Activated CD4-positive, alpha-beta T cell treated with anti-CD3 and anti-CD28 coated beads, Interleukin-2, amount 50 U/mL, for 48 hours (primary cell): ENCODE measurements around the gene ATP10A.

Experiments
- DNase-seq, 2 experiments: peaks; one replicate each; pipeline ENCODE4 v3.0.0-alpha.2; 2020

ATP10A gene

DNA sequence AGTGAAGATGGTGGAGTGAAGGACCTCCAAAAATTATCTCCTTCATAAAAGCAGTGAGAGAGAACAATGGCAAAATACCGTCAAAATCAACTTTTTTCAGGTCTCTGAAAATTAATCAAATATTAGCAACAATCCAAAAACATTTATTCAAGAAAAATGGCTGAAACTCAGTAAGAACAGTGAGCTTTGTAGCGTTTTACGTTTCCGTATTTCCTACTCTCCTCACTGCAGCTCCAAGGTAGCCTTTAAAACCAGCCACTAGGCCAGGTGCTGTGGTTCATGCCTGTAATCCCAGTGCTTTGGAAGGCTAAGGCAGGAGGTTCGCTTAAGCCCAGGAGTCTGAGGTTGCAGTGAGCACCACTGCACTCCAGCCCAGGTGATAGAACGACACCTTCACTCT, 38.5 kb downstream of the ATP10A start:
- no peak for DNase-seq

DNA sequence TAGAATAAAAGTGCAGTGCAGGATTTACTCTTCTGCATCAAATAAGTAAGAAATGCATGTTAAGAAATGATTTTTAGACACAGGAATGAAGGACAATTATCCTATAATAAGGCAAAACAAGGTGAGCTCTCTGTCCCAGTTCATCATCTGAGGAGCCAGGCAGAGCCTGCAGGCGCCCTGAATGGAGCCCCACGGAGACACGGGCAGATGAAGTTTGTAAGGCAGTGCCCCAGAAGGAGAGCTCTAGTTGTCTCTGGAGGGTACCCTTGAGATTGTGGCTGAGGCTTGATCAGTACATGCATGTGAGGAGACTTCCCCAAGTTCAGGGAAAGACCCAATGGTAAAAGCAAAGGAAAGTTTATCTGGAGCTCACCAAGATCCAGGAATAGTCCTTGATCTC, 50.3 kb downstream of the ATP10A start:
- DNase-seq: no peak

DNA sequence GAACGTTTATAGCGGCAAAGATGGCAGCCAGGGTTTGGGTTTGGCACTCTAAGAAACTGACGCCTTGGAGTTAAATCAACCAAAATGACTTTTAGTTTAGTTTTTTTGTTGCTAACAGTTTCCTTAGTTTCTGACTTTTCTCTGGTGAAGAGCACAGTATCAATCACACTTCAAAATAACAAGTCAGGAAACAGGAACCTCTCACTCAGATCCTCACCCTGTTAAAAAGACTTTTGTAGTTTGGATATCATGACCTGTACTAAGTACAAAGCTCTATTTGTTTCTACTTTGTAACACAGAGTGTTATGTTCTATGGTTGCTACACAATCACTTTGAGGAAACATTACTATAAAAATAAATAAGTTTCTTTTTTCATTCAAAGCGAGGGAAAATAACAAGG, 51.1 kb downstream of the ATP10A start:
- no peak for DNase-seq

DNA sequence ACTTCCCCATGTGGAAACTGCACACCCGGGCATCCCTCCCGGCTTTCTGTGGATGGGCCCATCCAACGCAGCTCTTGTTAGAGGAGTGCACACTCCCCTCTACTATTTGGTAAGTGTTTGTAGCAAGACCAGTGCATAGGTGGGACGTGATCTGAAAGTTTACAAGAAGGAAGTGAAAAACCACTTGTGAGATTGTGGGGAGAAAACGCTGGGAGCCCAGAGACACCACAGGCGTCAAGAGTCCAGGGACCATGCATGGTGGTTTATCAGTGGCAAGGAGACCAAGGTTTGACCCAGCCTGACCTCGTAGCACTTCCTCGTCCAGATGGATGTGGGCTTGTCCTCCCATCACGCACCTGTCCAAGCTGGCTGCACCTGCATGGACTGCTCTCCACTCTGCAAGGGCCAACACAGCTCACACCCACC, 51.6 kb downstream of the ATP10A start:
- DNase-seq: no peak

DNA sequence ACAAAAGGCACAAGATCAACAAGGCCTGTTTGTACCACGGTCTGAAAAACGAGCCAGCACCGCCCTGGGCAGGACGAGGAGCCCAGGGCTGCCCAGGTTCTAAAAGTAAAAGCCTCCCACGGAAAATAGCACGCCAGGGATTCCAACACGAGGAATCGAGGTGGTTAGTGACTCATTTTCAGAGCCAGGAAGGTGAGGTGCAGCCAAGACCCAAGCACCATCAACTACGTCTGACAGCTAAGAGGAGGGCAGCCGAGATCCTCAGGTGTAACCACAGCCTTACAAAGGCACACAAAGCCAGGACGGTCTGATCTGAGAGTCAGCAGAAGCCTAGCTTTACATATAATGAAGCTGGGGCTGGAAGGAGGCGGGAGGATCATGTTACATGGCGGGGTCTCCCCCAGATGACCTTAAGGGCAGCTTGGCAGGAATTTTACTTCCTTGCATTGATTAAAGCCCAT, 52.5 kb downstream of the ATP10A start:
- no peak for DNase-seq

DNA sequence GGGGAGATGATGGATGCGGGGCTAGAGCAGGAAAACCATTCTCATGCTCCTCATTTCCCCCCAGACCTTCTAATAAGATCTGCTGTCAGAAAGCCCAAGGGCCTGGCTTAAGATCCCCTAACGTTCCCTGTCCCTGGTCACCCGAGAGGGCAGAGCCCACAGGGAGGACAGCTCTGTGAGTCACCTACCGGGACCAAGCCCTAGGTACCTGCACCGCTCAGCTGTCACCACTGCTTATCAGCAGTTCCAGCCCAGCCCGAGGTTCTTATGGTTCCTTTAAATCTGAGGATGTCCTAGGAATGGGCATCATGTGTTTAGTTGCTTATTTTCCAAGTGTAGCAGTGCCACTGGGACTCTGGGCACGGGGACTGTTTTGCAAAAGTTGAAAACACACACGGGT, 53.0 kb downstream of the ATP10A start:
- DNase-seq: no peak

DNA sequence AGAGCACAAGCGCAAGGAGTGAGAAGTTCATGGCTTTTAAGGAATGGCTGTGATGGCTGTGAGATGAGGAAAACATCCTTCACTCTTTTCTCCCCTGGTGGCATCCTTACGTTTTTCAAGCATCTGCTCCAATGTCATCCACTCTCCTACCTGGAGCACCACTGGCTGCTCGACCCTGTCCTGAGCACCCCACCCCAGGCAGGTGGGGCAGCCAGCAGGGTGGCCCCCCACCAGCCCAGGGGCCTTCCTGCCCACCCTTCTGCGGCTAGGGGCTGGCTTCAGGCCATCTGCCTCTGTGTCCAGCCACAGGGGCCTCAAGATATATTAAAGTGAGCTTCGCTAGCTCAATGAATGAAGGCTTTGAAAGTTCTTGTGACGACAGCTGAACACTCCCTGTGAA, 56.1 kb downstream of the ATP10A start:
- no peak for DNase-seq

DNA sequence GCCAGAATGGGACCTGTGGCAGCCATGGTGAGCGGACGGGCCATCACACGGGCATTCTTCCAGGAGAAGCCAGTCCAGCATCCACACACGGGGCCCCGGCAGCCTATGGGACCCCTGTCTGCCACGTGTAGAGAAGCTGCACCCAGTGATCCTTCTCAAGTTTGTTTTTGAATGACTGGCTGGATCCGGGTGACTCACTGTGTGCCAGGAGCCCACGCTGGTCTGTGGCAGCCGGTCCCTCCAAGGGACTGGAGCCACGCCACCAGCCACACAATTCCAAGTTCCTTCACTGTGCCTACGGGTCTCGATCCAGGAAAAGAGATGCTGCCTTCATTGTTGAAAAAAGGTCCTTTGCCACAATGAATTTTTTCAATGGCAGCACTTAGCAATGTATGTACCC, 58.1 kb downstream of the ATP10A start:
- no peak for DNase-seq

DNA sequence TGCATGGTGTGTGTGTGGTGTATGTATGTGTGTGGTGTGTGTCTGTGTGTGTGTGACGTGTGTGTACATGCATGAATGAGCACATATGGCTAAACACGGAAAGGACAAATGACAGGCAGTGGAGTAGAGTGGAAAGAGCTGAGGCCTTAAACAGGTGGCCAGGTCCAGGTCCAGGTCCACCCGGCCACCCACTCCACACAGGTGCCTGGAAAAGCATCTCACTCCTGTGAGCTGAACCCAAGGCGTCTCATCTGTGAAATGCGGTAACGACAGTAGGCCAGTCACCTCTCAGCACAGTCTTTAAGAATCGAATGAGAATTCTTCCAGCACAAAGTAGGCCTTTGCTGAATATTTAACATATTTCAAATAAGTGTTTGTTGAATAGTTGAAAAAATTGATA, 58.7 kb downstream of the ATP10A start:
- no peak for DNase-seq

DNA sequence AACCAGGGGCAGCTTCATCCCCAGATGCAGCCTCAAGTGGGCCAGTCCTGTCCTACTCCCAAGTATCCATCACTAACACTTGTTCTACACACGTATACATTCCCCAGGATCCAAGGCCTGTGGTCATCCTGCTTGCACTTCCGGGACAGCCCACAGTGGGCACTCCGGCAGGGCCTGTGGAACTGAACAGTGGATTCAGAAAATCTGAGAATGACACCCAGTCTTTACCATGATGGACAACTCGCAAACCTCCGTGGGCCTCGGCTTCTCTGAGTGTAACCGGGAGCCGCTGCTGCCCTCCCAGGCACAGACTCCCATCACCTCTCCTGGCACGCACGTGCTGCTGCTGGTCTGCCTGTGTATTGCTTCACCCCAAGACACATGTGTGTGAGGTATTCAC, 59.6 kb downstream of the ATP10A start:
- no peak for DNase-seq

DNA sequence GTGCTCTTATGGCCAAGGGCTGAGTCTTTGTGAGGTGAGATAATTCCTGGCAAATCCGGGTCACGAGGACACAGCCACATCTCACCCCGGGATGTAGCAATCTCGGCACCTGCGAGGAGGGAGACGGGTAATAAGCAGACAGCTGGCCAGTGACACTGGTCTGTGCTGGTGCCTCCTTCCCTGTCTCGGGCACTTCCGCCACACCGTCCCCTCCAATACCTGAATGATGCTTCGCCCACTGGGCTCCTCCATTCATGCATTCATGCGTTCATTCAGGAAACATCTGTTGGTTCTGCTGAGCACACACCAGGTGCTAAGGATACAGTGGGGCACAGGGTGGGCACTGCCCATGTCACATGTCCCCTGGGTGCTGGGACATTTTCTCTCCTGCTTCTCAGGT, 60.1 kb downstream of the ATP10A start:
- no peak for DNase-seq

DNA sequence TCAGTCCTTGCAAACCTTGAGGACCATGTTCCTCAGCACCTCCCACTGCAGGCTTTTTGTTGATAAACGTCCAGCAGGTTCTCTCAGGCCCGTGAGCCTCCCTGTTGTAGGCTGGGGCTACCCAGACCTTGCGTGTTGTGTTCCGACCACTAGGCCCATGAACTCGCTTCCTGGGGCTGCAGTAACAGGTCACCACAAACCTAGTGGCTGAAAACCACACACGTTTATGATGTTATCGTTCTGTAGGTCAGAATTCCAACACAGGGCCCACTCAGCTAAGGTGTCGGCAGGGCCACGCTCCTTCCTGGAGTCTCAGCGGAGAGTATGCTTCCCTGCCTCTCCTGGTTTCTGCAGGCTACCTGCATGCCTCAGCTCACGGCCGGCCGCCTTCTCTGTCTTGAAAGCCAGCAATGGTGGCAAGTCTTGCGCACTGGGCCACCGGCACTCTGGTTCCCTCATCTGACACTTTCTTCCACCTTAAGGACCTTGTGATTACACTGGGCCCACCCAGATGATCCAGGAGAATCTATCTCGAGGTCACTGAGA, 60.8 kb downstream of the ATP10A start:
- DNase-seq: no peak

DNA sequence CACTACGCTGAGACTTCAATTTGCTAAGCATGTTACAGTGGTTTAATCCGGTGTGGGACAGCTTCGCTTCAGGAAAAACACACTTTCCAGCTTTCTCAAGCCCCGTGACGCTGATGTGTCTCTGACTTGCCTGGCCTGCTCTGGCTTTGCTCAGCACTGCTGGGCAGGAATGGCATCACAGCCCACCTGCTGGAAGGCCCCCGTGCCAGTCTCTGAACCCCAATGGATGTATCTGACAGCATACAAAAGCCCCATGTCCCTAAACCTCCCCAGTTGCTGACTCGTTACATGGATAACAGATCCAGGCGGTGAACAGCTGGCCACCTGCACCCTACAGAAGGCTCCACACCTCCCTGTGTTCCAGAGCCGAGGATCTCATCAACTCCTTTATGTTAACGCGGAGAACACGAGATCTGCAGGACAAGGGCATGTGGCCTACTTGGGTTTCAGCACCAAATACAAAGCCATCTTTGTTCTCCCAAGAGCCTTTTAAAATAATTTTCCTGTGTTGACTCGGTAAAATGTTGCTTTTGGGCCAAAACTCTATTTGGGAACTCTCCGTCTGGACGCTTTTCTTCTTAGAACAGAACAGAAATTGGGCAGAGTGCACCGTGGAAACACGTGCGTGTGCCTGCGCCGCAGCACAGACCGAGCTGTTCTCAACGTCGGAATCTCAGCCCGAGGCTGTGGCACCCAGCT, 61.4 kb downstream of the ATP10A start:
- no peak for DNase-seq

DNA sequence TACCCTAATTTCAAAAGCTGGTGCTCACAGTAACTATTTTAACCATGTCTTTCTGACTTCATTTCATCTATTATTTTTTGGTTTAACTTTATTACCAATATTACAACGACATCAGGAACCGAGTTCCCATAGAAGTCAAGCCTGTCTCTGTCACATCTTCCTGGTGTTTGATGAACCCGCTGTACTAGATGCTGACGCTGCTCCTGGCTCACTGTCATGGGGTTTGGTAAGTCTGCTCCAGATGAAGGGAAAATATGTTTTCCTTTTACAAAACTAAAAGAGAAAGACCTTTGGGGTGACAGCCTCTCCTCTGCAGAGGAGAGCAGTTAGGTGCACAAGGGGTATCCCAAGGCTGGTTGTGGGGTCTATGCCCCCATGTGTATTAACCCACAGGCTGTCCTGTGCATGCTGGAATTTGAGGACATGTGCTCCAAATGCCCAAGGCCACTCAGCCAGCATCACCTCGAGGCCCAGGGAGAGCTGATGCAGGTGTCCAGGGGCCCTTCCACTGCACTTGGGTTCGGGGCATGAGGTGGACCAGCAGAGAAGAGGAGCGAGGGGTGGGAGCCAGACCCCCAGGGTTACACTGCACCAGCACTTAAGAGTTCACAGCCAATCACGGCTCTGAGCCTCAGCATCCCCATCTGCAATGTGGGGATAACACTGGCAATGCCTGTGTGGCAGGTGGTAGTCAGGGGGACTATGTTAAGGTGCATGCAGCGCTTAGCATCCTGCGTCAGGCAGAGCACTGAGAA, 62.2 kb downstream of the ATP10A start:
- DNase-seq: no peak

DNA sequence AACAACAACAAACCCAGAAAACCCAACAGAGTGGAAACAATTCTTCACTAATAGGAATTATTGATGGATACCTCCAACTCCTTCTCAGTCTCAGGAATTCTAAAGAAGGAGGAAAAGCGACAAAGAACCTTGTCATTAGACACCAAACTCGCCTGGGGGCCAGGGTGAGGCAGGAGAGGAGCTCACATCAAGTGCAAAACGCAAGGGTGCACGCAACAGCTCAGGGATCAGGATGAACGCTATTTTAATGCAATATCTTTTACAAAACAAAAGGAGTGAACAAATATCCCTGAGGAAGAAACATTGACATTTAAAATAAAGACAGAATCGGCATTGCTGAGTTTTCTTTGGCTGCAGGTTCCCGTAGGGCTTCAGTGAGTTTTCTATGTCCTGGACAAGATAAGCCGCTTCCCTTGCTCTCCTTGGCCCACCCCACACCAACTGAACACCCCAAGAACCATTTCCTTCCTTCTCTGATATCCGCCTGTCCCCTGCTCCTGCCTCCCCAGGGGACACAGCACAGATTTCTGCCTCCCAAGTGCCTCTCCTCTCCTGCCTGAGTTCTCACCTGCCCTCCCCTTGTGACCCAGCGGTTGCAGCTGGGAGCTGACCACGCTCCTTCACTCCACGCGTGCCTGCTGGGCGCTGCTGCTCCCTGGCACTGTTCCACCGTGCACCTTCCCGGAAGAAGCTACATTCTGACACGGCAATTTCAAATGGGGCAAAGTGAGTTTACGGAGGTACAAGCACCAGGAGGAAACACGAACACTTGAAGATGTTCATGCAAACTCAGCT, 63.0 kb downstream of the ATP10A start:
- no peak for DNase-seq

DNA sequence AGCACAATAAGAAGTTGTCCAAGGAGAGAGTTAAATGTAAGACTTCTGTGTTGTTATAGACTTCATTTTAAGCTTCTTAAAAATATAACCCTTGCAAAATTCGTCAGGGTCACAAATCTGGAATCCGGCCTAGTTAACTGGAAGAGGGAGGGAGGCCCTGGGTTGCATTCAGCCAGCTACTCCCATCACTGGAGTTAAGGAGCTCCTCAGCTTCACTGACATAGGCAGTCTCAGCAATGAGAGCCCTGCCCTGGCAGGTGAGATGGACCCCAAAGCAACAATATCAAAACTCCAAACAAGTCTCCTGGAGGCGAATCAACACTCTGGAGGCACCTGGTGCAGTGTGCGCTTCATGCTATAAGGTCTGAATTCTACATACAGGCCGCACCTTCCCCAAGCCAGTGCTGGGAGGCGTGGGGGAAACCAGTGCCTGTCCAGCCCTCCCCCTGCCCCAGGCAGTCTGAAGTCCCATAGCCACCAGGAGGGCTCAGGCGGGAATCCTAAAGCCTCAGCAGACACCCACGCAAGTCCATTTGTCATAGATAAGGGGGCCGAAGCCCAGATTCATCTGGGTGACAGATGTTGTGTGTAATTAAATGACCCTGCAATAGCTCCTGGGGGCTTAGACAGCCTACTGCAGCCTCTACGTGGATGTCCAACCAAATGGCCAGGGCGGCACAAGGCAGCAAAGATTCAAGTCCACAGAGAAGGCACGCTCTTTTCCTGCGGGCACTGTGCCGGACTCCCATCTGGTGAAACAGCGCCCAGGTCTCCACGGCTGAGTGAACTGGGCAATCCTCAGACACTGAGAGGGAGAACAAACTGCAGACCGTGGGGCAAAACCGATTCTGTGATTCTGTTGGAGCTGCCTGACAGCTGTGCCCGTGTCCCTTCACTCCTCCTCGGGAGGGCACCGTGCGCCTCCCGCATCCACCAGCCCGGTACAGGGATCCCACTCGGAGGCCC, 64.9 kb downstream of the ATP10A start:
- DNase-seq: no peak

DNA sequence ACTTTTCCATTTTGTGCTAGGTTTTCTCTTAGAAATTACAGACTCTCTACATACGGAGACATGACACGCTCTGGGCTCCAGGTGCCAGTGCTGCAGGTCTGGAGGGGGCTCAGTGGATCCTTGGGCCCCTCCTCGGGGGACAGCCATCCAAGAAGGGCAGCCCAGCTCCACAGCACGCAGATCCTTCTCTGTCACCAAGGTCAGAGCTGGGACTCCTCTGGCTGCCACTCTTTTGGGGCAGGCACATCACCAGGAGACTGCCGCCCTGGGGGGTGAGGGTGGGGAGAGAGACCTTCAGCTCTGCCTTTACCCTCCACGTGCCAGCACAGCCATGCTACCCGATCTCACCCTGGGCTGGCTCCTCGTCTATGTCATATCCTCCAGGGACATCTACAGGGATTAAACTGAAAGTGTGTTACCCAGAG, 65.6 kb downstream of the ATP10A start:
- no peak for DNase-seq

DNA sequence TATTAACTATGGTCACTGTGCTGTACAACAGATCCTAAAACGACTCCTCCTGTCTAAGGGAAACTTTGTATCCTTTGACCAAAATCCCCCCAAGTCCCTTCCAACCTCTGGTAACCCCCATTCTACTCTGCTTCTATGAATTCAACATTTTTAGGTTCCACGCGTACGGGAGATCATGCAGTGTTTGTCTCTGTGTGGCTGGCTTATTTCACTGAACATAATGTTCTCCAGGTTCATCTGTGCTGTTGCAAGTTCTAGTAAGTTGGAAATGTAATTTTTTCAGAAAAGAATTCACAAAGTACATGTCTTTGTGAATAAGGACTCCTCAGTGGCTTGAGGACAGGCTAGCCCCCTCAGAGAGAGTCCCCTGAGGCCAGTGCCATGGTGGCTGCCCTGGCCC, 66.1 kb downstream of the ATP10A start:
- no peak for DNase-seq

DNA sequence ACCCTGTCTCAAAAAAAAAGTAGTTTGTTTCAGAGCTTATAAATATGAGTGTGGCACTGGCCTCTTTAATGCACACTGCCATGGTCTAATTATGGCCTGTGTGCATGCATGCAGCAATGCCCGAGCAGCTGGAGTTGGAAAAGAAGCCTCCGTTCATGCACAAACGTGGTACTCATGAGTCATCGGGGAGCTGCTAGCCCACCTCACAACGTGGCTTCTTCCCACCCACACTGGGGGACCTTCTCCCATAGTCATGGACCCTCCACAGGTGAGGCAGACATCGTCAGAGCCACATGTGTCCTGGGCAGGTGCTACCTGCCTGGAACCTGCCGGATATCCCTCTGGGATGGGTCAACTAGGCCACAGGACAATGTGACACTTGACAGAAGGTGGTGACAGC, 66.7 kb downstream of the ATP10A start:
- no peak for DNase-seq

DNA sequence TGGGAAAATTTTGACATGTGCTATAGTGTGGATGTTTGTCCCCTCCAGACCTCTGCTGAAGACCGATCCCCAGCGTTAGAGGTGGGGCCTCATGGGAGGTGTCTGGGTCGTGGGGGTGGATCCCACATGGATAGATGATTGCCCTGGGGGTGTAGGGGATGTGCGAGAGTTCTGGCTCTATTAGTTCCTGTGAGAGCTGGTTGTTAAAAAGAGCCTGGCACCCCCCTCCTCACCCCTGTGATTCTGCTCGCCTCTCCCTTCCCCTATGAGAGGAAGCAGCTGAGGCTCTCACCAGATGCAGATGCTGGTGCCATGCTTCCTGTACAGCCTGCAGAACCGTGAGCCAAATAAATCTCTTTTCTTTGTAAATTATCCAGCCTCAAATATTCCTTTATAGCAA, 67.4 kb downstream of the ATP10A start:
- no peak for DNase-seq

DNA sequence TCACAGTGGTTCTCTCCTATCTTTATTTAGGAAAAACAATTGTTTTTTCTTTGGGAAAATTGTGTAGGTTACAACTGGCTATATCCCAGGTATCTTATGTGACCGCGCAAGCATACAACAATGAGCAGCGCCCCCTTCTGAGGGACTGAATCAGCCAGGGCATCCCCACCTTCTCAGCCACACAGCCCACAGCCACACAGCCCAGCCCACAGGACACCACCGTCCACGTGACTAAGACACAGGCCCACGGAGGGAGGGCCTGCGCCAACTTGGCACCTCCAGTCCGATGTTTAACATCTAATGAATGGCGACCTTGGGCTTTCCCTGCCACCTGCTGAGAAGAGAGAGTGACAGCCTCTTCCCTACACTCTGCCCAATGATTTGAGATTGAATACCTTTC, 68.1 kb downstream of the ATP10A start:
- DNase-seq: no peak

DNA sequence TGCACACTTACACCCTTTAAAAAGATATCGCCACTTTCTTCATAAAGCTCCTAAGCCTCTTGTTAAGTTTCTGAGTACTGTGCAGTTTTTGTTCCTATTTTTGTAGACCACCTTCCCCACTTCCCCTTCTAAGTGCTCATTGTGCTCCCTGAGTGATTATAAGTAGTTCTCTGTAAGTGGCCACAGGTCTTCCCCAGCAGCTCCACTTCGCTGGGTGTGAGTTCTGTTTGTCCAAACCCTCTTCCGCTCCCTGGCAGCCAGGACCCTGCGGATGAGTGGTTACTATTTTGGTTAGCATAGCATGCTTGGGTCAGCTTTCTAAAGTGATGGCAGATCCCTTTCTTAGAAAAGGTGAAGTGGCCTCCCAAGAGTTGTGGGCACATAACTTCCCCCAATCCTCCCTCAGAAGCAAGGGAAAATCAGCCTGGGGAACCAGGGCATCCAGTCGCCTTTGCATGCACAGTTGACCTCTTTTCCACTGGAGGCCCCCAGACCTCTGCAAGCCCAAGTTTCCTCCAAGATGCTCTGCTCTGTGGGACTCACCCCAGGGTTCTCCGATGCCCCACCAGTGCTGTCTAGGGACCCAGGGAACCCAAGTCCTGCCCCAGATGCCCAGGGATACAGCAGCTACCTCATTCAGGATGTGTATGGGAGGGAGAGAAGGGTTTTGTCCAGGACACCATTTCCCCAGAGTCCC, 69.6 kb downstream of the ATP10A start:
- DNase-seq: no peak
